HG03066 (cell line): ENCODE data around the gene VRK2.

ENCODE experiments used
- ATAC-seq: cut with Tn5 transposase; IDR thresholded peaks from one replicate; pipeline ENCODE4 v1.9.1; 2021; ENCODE audit warnings: low read depth; ENCODE audit not compliant: unreplicated experiment

The VRK2 gene

GRCh38 chr2:58046585-58047372 lies at the start of gene VRK2:
TSS of gene VRK2 (plus strand) at chr2:58046806. CDS start at chr2:58048832, 2,026 bp downstream.
- peak; percentile 79 for ATAC-seq

GRCh38 chr2:58006256-58006951 lies 40.2 kb upstream of the VRK2 start:
- ATAC-seq, result peak; percentile 54

GRCh38 chr2:58006952-58007284 lies 39.7 kb upstream of the VRK2 start:
- no peak for ATAC-seq

- no peak for ATAC-seq
These were observed 36.0 kb upstream of the VRK2 start for GRCh38 chr2:58010599-58010998.

GRCh38 chr2:58019229-58019628 lies 27.4 kb upstream of the VRK2 start:
- ATAC-seq, result no peak

GRCh38 chr2:58025150-58025933 lies 21.3 kb upstream of the VRK2 start:
- ATAC-seq, result no peak

GRCh38 chr2:58027029-58027428 lies 19.6 kb upstream of the VRK2 start:
- ATAC-seq, result no peak

GRCh38 chr2:58030771-58031170 lies 15.8 kb upstream of the VRK2 start:
- no peak for ATAC-seq

GRCh38 chr2:58032016-58032763 lies 14.4 kb upstream of the VRK2 start:
- peak; percentile 77 for ATAC-seq

- no peak for ATAC-seq
These were observed 13.9 kb upstream of the VRK2 start for GRCh38 chr2:58032764-58033080.

- ATAC-seq, result no peak
These were observed 13.1 kb upstream of the VRK2 start for GRCh38 chr2:58033530-58033929.

- ATAC-seq, result peak; percentile 57
These were observed 11.3 kb upstream of the VRK2 start for GRCh38 chr2:58035352-58035751.

- ATAC-seq, result peak; percentile 61
These were observed 7.4 kb upstream of the VRK2 start for GRCh38 chr2:58039170-58039611.

GRCh38 chr2:58042486-58042970 lies 4.1 kb upstream of the VRK2 start:
- ATAC-seq, result no peak

GRCh38 chr2:58044145-58044544 lies 2.5 kb upstream of the VRK2 start:
- ATAC-seq, result no peak

GRCh38 chr2:58045580-58046334 lies 849 bp upstream of the VRK2 start:
- ATAC-seq, result no peak

- peak; percentile 7 for ATAC-seq
These were observed 346 bp upstream of the VRK2 start for GRCh38 chr2:58046335-58046584.

- ATAC-seq, result peak; percentile 35
These were observed 848 bp downstream of the VRK2 start for GRCh38 chr2:58047373-58047935.

- ATAC-seq, result no peak
These were observed 1.4 kb downstream of the VRK2 start for GRCh38 chr2:58047961-58048360.

- ATAC-seq, result no peak
These were observed 4.8 kb downstream of the VRK2 start for GRCh38 chr2:58051445-58051844.
